OCI-LY7 (cell line): ENCODE measurements around the gene BRD2. TPM values are rescaled to one million over a fixed set of nuclear protein-coding genes. Genes with fewer than 3 reads are reported as not detected.

Experiments used
- BruUV-seq: library from RNA; stranded (reverse); fragments of 400-500 nt; replicated peaks from 2 replicates; lab custom pipeline; 2021; lab: Mats Ljungman, UMichigan
- CTCF ChIA-PET: fragments of 300-600 bp; sonication (Branson Sonifier 250); formaldehyde crosslinking; loops from one replicate; lab custom pipeline; 2022; ENCODE audit warnings: antibody characterized with exemption; ENCODE audit not compliant: unreplicated experiment; lab: Charles Lee
- POLR2A ChIA-PET: fragments of 300-600 bp; sonication (Branson Sonifier 250); formaldehyde crosslinking; loops from one replicate; lab custom pipeline; 2022; ENCODE audit warnings: antibody characterized with exemption; lab: Charles Lee
- DNase-seq: peaks from one replicate; pipeline ENCODE4 v3.0.0-alpha.2; 2015; ENCODE audit warnings: low spot score
- H2AFZ ChIP-seq: fragments of 200-600 bp; sonication (generic), shearing (Covaris generic); 2 replicates; pipeline ENCODE4 v1.6.1; 2014; ENCODE audit warnings: mild to moderate bottlenecking, antibody characterized with exemption, low read length, moderate library complexity
- H3K27ac ChIP-seq: fragments of 200-600 bp; sonication (generic); 2 replicates; pipeline ENCODE4 v1.5.1; 2014; ENCODE audit warnings: mixed run types, low read depth, mild to moderate bottlenecking, moderate library complexity, low read length, inconsistent platforms; ENCODE audit not compliant: poor library complexity, severe bottlenecking
- H3K36me3 ChIP-seq: fragments of 200-600 bp; sonication (generic); 2 replicates; pipeline ENCODE4 v1.6.1; 2014; ENCODE audit warnings: mild to moderate bottlenecking, antibody characterized with exemption, low read length, moderate library complexity, mixed read lengths; ENCODE audit not compliant: insufficient read depth
- H3K4me1 ChIP-seq: fragments of 200-600 bp; sonication (generic); 2 replicates; pipeline ENCODE4 v1.5.1; 2014; ENCODE audit warnings: mild to moderate bottlenecking, low read length; ENCODE audit not compliant: insufficient read depth, poor library complexity, severe bottlenecking
- H3K4me2 ChIP-seq: fragments of 200-600 bp; sonication (generic); 2 replicates; pipeline ENCODE4 v1.6.1; 2014; ENCODE audit warnings: mild to moderate bottlenecking, low read length
- H3K4me3 ChIP-seq: fragments of 200-600 bp; sonication (generic); 2 replicates; pipeline ENCODE4 v1.5.1; 2014; ENCODE audit warnings: mild to moderate bottlenecking, low read depth, low read length; ENCODE audit not compliant: poor library complexity, severe bottlenecking
- H3K79me2 ChIP-seq: fragments of 200-600 bp; sonication (generic); 2 replicates; pipeline ENCODE4 v1.6.1; 2016; ENCODE audit warnings: low read depth, mild to moderate bottlenecking, low read length, moderate library complexity, mixed read lengths; ENCODE audit not compliant: insufficient read depth
- H3K9me2 ChIP-seq: fragments of 200-600 bp; sonication (generic); 2 replicates; pipeline ENCODE4 v1.6.1; 2016; ENCODE audit warnings: mild to moderate bottlenecking, low read length, mixed read lengths; ENCODE audit not compliant: insufficient read depth
- H3K9me3 ChIP-seq: fragments of 200-600 bp; sonication (generic); 2 replicates; pipeline ENCODE4 v1.6.1; 2014; ENCODE audit warnings: mild to moderate bottlenecking, mixed run types, low read length, mixed read lengths
- H4K20me1 ChIP-seq: fragments of 200-600 bp; sonication (generic); 2 replicates; pipeline ENCODE4 v1.6.1; 2014; ENCODE audit warnings: mild to moderate bottlenecking, antibody characterized with exemption, low read length, moderate library complexity, mixed read lengths; ENCODE audit not compliant: insufficient read depth
- EZH2phosphoT487 ChIP-seq: fragments of 200-600 bp; sonication (generic); IDR thresholded peaks from 2 replicates; pipeline ENCODE4 v1.6.1; 2018; ENCODE audit warnings: low read depth, borderline replicate concordance, mild to moderate bottlenecking, mixed run types, antibody characterized with exemption, low read length, moderate library complexity, mixed read lengths
- intact Hi-C: fragments of 100-400 bp; cut with micrococcal nuclease; formaldehyde crosslinking; loops from one replicate; pipeline ENCODE4 v1.10.0; 2022; ENCODE audit not compliant: unreplicated experiment
- total RNA-seq, 2 experiments: library from RNA; depleted of rRNA in 1 of 2; stranded (reverse); fragments of >200 nt in 1 of 2; shearing (Covaris generic) in 1 of 2; gene quantifications; 2 replicates each; pipeline ENCODE4 v1.2.3, GENCODE V29; 2014 to 2022
- TF ChIP-seq, protein P1 (sequence below): fragments of 200-600 bp; sonication (generic); conservative IDR thresholded peaks from 2 replicates; pipeline ENCODE4 v1.5.1; 2014; ENCODE audit warnings: mild to moderate bottlenecking, antibody characterized with exemption, low read length, moderate library complexity, mixed read lengths

BRD2 gene
- total RNA-seq, 2 experiments from 2014 or later: 236 to 326 TPM

DNA sequence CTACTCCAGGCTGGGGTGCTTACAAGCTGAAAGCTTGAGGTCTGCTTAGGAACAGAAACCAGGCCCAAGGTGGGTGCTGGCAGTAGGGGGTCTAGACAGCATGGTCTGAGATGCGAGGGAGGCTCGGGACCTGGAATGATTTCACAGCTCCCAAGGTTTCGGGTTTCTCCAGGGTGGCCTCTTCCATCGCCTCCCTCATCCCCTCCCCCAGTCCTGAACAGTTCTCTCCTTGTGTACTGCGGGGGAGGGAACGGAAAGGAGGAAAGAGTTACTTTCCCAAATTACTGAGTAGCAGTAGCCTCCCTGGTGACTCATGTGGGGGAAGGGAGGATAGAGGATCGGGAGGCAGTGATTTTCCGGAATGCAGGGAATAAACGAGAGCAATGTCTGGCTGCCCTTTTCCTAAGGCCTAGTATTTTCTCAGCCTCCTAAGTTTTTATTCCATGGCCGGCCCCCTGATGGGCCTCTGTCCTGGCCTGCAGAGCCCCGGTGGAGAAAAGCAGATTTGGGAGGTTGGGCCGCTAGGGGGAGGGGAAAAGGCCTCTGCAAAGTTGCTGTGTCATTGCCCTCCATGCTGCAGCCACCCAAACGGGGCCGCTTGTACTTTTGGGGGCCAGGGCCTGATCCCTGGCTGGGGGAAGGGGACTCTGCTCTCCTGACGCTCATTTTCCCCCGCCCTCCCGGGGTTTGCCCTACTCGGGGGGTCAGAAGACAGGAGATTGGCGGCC is 1.5 kb downstream of the BRD2 start:
- Histone ChIP-seq H4K20me1 (peaks cover 27% of the 10 kb centered on the region), H3K4me1 (peaks cover 20% of the 10 kb centered on the region), H2AFZ (no peak overlapping the region), H3K4me2 (peak overlapping the region; percentile 98), H3K36me3 (peaks cover 44% of the 10 kb centered on the region), H3K9me2 (no peaks in the 10 kb centered on the region), H3K79me2 (peaks cover 74% of the 10 kb centered on the region), H3K27ac (peak overlapping the region; percentile 99), H3K9me3 (no peaks in the 10 kb centered on the region), H3K4me3 (peak overlapping the region; percentile 93)
- peak; percentile 87 for DNase-seq
- no TSS peak for BruUV-seq
- POLR2A ChIA-PET: interaction anchor here (0.6 to 7.8 kb wide), 11 partner anchors 11 to 268 kb away, joined by 3 to 203 read pairs (median 7); partner anchors contain the start of genes HLA-DMA and HLA-DMB
- CTCF ChIA-PET: interaction anchor here (0.6 to 2.4 kb wide), 5 partner anchors 10 to 36 kb away, joined by 3 to 12 read pairs (median 4); no protein-coding TSS in a partner anchor
- intact Hi-C loops: loop anchor here (5.0 kb wide), 1 partner anchor 128 kb away; the partner anchor contains the start of gene PSMB8
- TF ChIP-seq EZH2phosphoT487: no peak
- TF ChIP-seq, protein P1, sequence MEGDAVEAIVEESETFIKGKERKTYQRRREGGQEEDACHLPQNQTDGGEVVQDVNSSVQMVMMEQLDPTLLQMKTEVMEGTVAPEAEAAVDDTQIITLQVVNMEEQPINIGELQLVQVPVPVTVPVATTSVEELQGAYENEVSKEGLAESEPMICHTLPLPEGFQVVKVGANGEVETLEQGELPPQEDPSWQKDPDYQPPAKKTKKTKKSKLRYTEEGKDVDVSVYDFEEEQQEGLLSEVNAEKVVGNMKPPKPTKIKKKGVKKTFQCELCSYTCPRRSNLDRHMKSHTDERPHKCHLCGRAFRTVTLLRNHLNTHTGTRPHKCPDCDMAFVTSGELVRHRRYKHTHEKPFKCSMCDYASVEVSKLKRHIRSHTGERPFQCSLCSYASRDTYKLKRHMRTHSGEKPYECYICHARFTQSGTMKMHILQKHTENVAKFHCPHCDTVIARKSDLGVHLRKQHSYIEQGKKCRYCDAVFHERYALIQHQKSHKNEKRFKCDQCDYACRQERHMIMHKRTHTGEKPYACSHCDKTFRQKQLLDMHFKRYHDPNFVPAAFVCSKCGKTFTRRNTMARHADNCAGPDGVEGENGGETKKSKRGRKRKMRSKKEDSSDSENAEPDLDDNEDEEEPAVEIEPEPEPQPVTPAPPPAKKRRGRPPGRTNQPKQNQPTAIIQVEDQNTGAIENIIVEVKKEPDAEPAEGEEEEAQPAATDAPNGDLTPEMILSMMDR: no peak

GRCh38 chr6:32970413-32971241 is 2.2 kb downstream of the BRD2 start:
- Histone ChIP-seq H3K79me2 (peaks cover 80% of the 10 kb centered on the region), H2AFZ (no peak overlapping the region), H3K4me1 (peaks cover 27% of the 10 kb centered on the region), H3K9me3 (no peaks in the 10 kb centered on the region), H3K4me3 (peak overlapping the region; percentile 93), H4K20me1 (peaks cover 34% of the 10 kb centered on the region), H3K9me2 (no peaks in the 10 kb centered on the region), H3K36me3 (peaks cover 52% of the 10 kb centered on the region), H3K27ac (peak overlapping the region; percentile 99), H3K4me2 (peak overlapping the region; percentile 98)
- ChIA-PET POLR2A (interaction anchor here (0.8 to 7.8 kb wide), 16 partner anchors 10 to 1138 kb away, joined by 3 to 203 read pairs (median 10); partner anchors contain the start of genes HLA-DMA and HLA-DMB), CTCF (interaction anchor here (0.6 to 2.4 kb wide), 7 partner anchors 9 to 37 kb away, joined by 3 to 23 read pairs (median 4); partner anchors contain the start of gene HLA-DMA)
- no TSS peak for BruUV-seq
- no peak for TF ChIP-seq EZH2phosphoT487
- TF ChIP-seq, protein P1: no peak
- peak; percentile 87 for DNase-seq
- intact Hi-C loops: loop anchor here (5.0 kb wide), 1 partner anchor 128 kb away; the partner anchor contains the start of gene PSMB8
